SK-N-SH (cell line): ENCODE results near the gene FRMD4B. TPM values are rescaled to one million over a fixed set of nuclear protein-coding genes. Genes with fewer than 3 reads are reported as not detected.

Experiments used
- CTCF ChIA-PET: fragments of 300-600, 350-600 bp; formaldehyde crosslinking; extraction: SDS; loops from one replicate; lab custom pipeline; 2021; lab: Yijun Ruan, JAX
- POLR2A ChIA-PET: fragments of 350-600 bp; sonication (Branson Sonifier 250); formaldehyde crosslinking; extraction: SDS; loops from one replicate; lab custom pipeline; 2020; ENCODE audit warnings: antibody characterized with exemption, inconsistent platforms; lab: Yijun Ruan, JAX
- DNase-seq: peaks from one replicate; pipeline ENCODE4 v3.0.0; 2012
- H2AFZ ChIP-seq: fragments of 200-600 bp; sonication (generic); 2 replicates; pipeline ENCODE4 v1.8.1; 2016; ENCODE audit warnings: antibody characterized with exemption, mild to moderate bottlenecking, low read depth
- H3F3A ChIP-seq: fragments of 200-600 bp; sonication (generic); replicated peaks from 2 replicates; pipeline ENCODE3; 2016; ENCODE audit warnings: antibody characterized with exemption, mild to moderate bottlenecking; ENCODE audit not compliant: insufficient read depth
- H3K27ac ChIP-seq, 2 experiments: fragments of 200-500 bp in 1 of 2; fragments of 200-600 bp in 1 of 2; sonication (Bioruptor generic) in 1 of 2; sonication (generic), shearing (Covaris generic) in 1 of 2; 2 replicates each; pipeline versions ENCODE4 v1.5.1 to v1.6.1; 2014 to 2016; ENCODE audit warnings: low read depth in 2 of 2, inconsistent platforms in 1 of 2, low read length in 1 of 2, mild to moderate bottlenecking in 1 of 2, mixed read lengths in 1 of 2
- H3K27me3 ChIP-seq: fragments of 200-600 bp; sonication (generic), shearing (Covaris generic); 2 replicates; pipeline ENCODE4 v1.6.1; 2016; ENCODE audit warnings: mixed run types; ENCODE audit not compliant: insufficient read depth
- H3K36me3 ChIP-seq, 2 experiments: fragments of 200-500 bp in 1 of 2; fragments of 200-600 bp in 1 of 2; sonication (Bioruptor generic) in 1 of 2; sonication (generic) in 1 of 2; replicated peaks in 1 of 2; 2 replicates each; pipeline versions ENCODE3 to v1.5.1; 2014 to 2016; ENCODE audit warnings: low read length in 1 of 2, mild to moderate bottlenecking in 1 of 2; ENCODE audit not compliant: insufficient read depth in 2 of 2, control insufficient read depth in 1 of 2
- H3K4me1 ChIP-seq, 2 experiments: fragments of 200-500 bp in 1 of 2; fragments of 200-600 bp in 1 of 2; sonication (Bioruptor generic) in 1 of 2; sonication (generic), shearing (Covaris generic) in 1 of 2; 2 replicates each; pipeline versions ENCODE4 v1.5.1 to v1.6.1; 2014 to 2016; ENCODE audit warnings: low read depth in 1 of 2, low read length in 1 of 2, mixed run types in 1 of 2; ENCODE audit not compliant: insufficient read depth in 2 of 2, control insufficient read depth in 1 of 2
- H3K4me2 ChIP-seq: fragments of 200-600 bp; sonication (generic), shearing (Covaris generic); 2 replicates; pipeline ENCODE4 v1.6.1; 2017; ENCODE audit warnings: mixed run types
- H3K4me3 ChIP-seq, 2 experiments: fragments of 200-500 bp in 1 of 2; fragments of 200-600 bp in 1 of 2; sonication (Bioruptor generic) in 1 of 2; sonication (generic), shearing (Covaris generic) in 1 of 2; 2 replicates each; pipeline versions ENCODE4 v1.5.1 to v1.8.1; 2014 to 2016; ENCODE audit warnings: low read depth in 2 of 2, inconsistent platforms in 1 of 2, low read length in 1 of 2, mild to moderate bottlenecking in 1 of 2, mixed read lengths in 1 of 2, moderate library complexity in 1 of 2
- H3K79me2 ChIP-seq: fragments of 200-600 bp; sonication (generic); 2 replicates; pipeline ENCODE4 v1.8.1; 2017; ENCODE audit warnings: mild to moderate bottlenecking; ENCODE audit not compliant: insufficient read depth
- H3K9ac ChIP-seq: fragments of 200-600 bp; sonication (generic); 2 replicates; pipeline ENCODE4 v1.6.1; 2017; ENCODE audit warnings: mixed run types
- H3K9me2 ChIP-seq: fragments of 200-600 bp; sonication (generic); 2 replicates; pipeline ENCODE4 v1.6.1; 2017; ENCODE audit warnings: mixed run types
- H3K9me3 ChIP-seq: fragments of 200-600 bp; sonication (generic); 2 replicates; pipeline ENCODE4 v1.6.1; 2017; ENCODE audit warnings: mixed run types, mild to moderate bottlenecking, moderate library complexity
- H4K20me1 ChIP-seq: fragments of 200-600 bp; sonication (generic); 2 replicates; pipeline ENCODE4 v1.6.1; 2017; ENCODE audit warnings: mild to moderate bottlenecking, mixed run types; ENCODE audit not compliant: insufficient read depth
- CHD2 ChIP-seq: fragments of 150-350 bp; IDR thresholded peaks from 2 replicates; pipeline ENCODE4 v1.6.1; 2018; ENCODE audit warnings: low read length; ENCODE audit not compliant: partially characterized antibody
- GABPA ChIP-seq: IDR thresholded peaks from 2 replicates; pipeline ENCODE4 v1.4.0; 2012; ENCODE audit warnings: low read depth, mild to moderate bottlenecking
- MXI1 ChIP-seq: IDR thresholded peaks from 2 replicates; pipeline ENCODE4 v1.6.1; 2012; ENCODE audit warnings: mild to moderate bottlenecking, low read depth, low read length, improper control_type of control experiment
- NFIC ChIP-seq: IDR thresholded peaks from 2 replicates; pipeline ENCODE4 v1.4.0; 2012; ENCODE audit warnings: borderline replicate concordance
- NRF1 ChIP-seq: IDR thresholded peaks from 2 replicates; pipeline ENCODE4 v1.6.1; 2012; ENCODE audit warnings: low read depth, mild to moderate bottlenecking, low read length
- RCOR1 ChIP-seq: fragments of 150-350 bp; IDR thresholded peaks from 2 replicates; pipeline ENCODE4 v1.6.1; 2017; ENCODE audit warnings: antibody characterized with exemption, low read length
- YY1 ChIP-seq: IDR thresholded peaks from 2 replicates; pipeline ENCODE4 v1.4.0; 2012; ENCODE audit warnings: low read depth, mild to moderate bottlenecking
- WGBS: methylation state at CpG from one replicate; pipeline ENCODE4 v1.1.6; 2017; ENCODE audit warnings: low lambda C conversion rate; 5-methylcytosine and 5-hydroxymethylcytosine counted together
- polyA plus RNA-seq, 3 experiments: library from polyadenylated mRNA; depleted of rRNA; stranded (reverse); fragments of >200 nt; gene quantifications; 2 replicates each; pipeline ENCODE4 v1.2.3, GENCODE V29; 2012
- TF ChIP-seq, protein P1 (sequence below): fragments of 150-350 bp; IDR thresholded peaks from 2 replicates; pipeline ENCODE4 v1.6.1; 2017; ENCODE audit warnings: antibody characterized with exemption, low read length, low read depth, borderline replicate concordance
- TF ChIP-seq, protein P2 (sequence below): IDR thresholded peaks from 2 replicates; pipeline ENCODE4; 2012
- TF ChIP-seq, protein P3 (sequence below): IDR thresholded peaks from 2 replicates; pipeline ENCODE4 v1.4.0; 2012; ENCODE audit warnings: low read depth
- TF ChIP-seq, protein P4 (sequence below): fragments of 200-600 bp; sonication (generic); IDR thresholded peaks from 2 replicates; pipeline ENCODE4 v1.6.1; 2017; ENCODE audit warnings: antibody characterized with exemption, mild to moderate bottlenecking, moderate library complexity
- TF ChIP-seq, protein P5 (sequence below): IDR thresholded peaks from 2 replicates; pipeline ENCODE4 v1.6.1; 2012; ENCODE audit warnings: mild to moderate bottlenecking, low read depth, low read length, moderate library complexity

The FRMD4B gene
- polyA plus RNA-seq, 1 of the 3 experiments (the other 2 are of a cell fraction) = 0.53 TPM

DNA sequence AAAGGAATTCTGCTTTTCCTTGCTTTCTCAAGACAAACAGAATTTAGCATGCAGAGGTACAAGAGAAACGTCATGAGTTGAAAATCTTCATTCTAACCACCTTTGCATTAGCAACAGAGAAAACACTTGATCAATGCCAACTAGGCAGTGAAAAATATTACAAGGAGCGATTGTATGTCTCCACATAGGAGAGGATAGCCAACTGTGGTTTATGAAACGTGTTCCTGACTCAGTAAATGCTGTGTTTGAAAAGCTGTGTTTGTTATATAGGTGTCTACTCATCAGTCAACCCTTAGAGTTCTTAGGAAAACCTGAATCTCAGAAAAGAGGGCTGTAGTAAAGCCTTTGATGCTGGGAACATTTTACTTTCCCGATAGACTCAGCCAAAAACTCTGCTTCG lies 102.4 kb downstream of the FRMD4B start:
- Histone ChIP-seq H4K20me1 (no peaks in the 10 kb centered on the region), H3K79me2 (no peaks in the 10 kb centered on the region), H3K4me3 (no peak overlapping the region), H3K4me2 (no peak overlapping the region), H3K9me3 (no peaks in the 10 kb centered on the region), H3K9ac (no peak overlapping the region), H3K27ac (no peak overlapping the region), H3F3A (peaks cover 6% of the 10 kb centered on the region), H3K36me3 (peaks cover 0 to 10% of the 10 kb centered on the region in 2 experiments), H2AFZ (no peak overlapping the region), H3K4me1 (peaks cover 0 to 4% of the 10 kb centered on the region in 2 experiments; a peak in 1 of 4 replicates), H3K27me3 (no peaks in the 10 kb centered on the region), H3K9me2 (no peaks in the 10 kb centered on the region)
- CTCF ChIA-PET = interaction anchor here (3.4 kb wide), 1 partner anchor 23 kb away, joined by 13 read pairs; no protein-coding TSS in a partner anchor
- TF ChIP-seq, protein P1, sequence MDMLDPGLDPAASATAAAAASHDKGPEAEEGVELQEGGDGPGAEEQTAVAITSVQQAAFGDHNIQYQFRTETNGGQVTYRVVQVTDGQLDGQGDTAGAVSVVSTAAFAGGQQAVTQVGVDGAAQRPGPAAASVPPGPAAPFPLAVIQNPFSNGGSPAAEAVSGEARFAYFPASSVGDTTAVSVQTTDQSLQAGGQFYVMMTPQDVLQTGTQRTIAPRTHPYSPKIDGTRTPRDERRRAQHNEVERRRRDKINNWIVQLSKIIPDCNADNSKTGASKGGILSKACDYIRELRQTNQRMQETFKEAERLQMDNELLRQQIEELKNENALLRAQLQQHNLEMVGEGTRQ = no peak
- TF ChIP-seq, protein P2, sequence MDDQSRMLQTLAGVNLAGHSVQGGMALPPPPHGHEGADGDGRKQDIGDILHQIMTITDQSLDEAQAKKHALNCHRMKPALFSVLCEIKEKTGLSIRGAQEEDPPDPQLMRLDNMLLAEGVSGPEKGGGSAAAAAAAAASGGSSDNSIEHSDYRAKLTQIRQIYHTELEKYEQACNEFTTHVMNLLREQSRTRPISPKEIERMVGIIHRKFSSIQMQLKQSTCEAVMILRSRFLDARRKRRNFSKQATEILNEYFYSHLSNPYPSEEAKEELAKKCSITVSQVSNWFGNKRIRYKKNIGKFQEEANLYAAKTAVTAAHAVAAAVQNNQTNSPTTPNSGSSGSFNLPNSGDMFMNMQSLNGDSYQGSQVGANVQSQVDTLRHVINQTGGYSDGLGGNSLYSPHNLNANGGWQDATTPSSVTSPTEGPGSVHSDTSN = no peak
- TF ChIP-seq, protein P3, sequence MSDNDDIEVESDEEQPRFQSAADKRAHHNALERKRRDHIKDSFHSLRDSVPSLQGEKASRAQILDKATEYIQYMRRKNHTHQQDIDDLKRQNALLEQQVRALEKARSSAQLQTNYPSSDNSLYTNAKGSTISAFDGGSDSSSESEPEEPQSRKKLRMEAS = no peak
- WGBS = 66% methylated on average over 5 of the region's 5 CpGs
- no peak for DNase-seq
- POLR2A ChIA-PET = no interaction called here

DNA sequence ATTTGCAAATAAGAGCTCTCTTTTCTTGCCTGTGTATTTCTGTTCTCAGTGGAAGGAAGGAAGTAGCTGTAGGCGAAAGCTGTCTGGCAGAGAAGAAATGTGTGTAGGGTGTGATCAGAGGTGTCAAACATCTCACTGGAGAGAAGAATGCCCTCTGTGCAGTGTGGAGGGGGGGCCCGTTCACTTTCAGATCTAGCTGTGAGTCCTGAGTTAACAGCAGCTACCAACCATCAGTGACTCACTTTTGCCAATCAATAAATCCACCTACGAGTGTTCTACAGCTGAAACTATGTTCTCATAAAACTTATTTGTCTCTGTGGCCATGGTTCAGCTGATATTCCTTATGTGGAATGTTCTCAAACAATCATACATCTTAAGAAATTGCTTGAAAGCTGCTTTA lies 103.7 kb downstream of the FRMD4B start:
- Histone ChIP-seq H3K4me1 (no peaks in the 10 kb centered on the region), H3K36me3 (peaks cover 0 to 10% of the 10 kb centered on the region in 2 experiments), H3K9me3 (no peaks in the 10 kb centered on the region), H3K4me3 (no peak overlapping the region), H3K27ac (no peak overlapping the region), H3F3A (no peaks in the 10 kb centered on the region), H3K9ac (no peak overlapping the region), H3K4me2 (no peak overlapping the region), H4K20me1 (no peaks in the 10 kb centered on the region), H3K27me3 (no peaks in the 10 kb centered on the region), H3K9me2 (no peaks in the 10 kb centered on the region), H3K79me2 (no peaks in the 10 kb centered on the region), H2AFZ (no peak overlapping the region)
- POLR2A ChIA-PET = no interaction called here
- CTCF ChIA-PET = interaction anchor here (0.8 to 3.4 kb wide), 2 partner anchors 9 to 24 kb away, joined by 3 to 13 read pairs; no protein-coding TSS in a partner anchor
- DNase-seq = no peak
- 76% methylated on average over 3 of the region's 3 CpGs for WGBS
- TF ChIP-seq, protein P4, sequence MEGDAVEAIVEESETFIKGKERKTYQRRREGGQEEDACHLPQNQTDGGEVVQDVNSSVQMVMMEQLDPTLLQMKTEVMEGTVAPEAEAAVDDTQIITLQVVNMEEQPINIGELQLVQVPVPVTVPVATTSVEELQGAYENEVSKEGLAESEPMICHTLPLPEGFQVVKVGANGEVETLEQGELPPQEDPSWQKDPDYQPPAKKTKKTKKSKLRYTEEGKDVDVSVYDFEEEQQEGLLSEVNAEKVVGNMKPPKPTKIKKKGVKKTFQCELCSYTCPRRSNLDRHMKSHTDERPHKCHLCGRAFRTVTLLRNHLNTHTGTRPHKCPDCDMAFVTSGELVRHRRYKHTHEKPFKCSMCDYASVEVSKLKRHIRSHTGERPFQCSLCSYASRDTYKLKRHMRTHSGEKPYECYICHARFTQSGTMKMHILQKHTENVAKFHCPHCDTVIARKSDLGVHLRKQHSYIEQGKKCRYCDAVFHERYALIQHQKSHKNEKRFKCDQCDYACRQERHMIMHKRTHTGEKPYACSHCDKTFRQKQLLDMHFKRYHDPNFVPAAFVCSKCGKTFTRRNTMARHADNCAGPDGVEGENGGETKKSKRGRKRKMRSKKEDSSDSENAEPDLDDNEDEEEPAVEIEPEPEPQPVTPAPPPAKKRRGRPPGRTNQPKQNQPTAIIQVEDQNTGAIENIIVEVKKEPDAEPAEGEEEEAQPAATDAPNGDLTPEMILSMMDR = no peak
- TF ChIP-seq GABPA (no peak), NFIC (no peak), MXI1 (no peak), NRF1 (no peak), CHD2 (no peak), YY1 (no peak), RCOR1 (no peak)
- TF ChIP-seq, protein P2 = no peak
- TF ChIP-seq, protein P5, sequence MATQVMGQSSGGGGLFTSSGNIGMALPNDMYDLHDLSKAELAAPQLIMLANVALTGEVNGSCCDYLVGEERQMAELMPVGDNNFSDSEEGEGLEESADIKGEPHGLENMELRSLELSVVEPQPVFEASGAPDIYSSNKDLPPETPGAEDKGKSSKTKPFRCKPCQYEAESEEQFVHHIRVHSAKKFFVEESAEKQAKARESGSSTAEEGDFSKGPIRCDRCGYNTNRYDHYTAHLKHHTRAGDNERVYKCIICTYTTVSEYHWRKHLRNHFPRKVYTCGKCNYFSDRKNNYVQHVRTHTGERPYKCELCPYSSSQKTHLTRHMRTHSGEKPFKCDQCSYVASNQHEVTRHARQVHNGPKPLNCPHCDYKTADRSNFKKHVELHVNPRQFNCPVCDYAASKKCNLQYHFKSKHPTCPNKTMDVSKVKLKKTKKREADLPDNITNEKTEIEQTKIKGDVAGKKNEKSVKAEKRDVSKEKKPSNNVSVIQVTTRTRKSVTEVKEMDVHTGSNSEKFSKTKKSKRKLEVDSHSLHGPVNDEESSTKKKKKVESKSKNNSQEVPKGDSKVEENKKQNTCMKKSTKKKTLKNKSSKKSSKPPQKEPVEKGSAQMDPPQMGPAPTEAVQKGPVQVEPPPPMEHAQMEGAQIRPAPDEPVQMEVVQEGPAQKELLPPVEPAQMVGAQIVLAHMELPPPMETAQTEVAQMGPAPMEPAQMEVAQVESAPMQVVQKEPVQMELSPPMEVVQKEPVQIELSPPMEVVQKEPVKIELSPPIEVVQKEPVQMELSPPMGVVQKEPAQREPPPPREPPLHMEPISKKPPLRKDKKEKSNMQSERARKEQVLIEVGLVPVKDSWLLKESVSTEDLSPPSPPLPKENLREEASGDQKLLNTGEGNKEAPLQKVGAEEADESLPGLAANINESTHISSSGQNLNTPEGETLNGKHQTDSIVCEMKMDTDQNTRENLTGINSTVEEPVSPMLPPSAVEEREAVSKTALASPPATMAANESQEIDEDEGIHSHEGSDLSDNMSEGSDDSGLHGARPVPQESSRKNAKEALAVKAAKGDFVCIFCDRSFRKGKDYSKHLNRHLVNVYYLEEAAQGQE = no peak
- TF ChIP-seq, protein P1 = no peak
- TF ChIP-seq, protein P3 = no peak
